ENCODE measurements around the gene KRTAP12-4. TPM values are rescaled to one million over a fixed set of nuclear protein-coding genes. Genes with fewer than 3 reads are reported as not detected.

KRTAP12-4 gene
- total RNA-seq, 1 donor from 2014 or later = not detected

DNA sequence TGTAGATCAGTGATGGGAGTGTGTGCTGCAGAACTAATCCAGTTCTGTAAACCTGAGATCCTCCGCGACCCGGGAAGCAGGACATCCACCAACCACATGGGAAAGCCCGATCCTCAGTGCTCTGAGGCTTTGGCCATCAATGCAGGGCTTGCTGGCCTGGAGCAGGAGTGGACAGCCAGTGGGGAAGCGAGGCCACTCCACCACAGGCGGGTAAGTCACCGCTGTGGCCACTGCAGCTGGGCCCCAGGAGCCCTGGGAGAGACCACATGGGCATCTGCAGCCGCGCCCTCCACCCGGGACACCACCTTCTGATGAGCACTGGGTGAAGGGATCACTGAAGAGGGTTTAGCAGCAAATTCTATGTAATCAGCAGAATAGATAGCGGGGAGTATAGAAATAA lies 26.7 kb upstream of the KRTAP12-4 start:
- no peaks in the 10 kb centered on the region for H4K20me1 ChIP-seq (ENCODE audit: insufficient read depth, low read length)
- H3K4me3 ChIP-seq (ENCODE audit: insufficient read depth, low read depth, low read length) = no peak overlapping the region
- Mint-ChIP-seq H3K9me3 (ENCODE audit: unreplicated experiment) (peaks cover 6% of the 10 kb centered on the region), H3K4me1 (ENCODE audit: low read depth, unreplicated experiment) (no peaks in the 10 kb centered on the region), H3K4me3 (ENCODE audit: unreplicated experiment) (no peak overlapping the region), H3K27me3 (ENCODE audit: low read depth, unreplicated experiment) (peaks cover 66% of the 10 kb centered on the region), H3K36me3 (ENCODE audit: low read depth, unreplicated experiment) (peaks cover 8% of the 10 kb centered on the region), H3K27ac (ENCODE audit: unreplicated experiment) (no peak overlapping the region)
- no peak overlapping the region for H3K27ac ChIP-seq (ENCODE audit: low read depth, low read length)
- H3K9ac ChIP-seq (ENCODE audit: low read length) = no peak overlapping the region
- no peaks in the 10 kb centered on the region for H3K4me1 ChIP-seq (ENCODE audit: insufficient read depth, low read length)
- no peaks in the 10 kb centered on the region for H3K36me3 ChIP-seq (ENCODE audit: insufficient read depth, low read length)
- peaks cover 3% of the 10 kb centered on the region for H3K27me3 ChIP-seq (ENCODE audit: insufficient read depth, low read length)
- no peaks in the 10 kb centered on the region for H3K9me3 ChIP-seq (ENCODE audit: insufficient read depth, low read depth, low read length)
- no peak for DNase-seq (ENCODE audit: low read depth)
- H3K79me2 ChIP-seq (ENCODE audit: insufficient read depth, low read length) = no peaks in the 10 kb centered on the region
- H2AFZ ChIP-seq (ENCODE audit: low read depth, low read length) = no peak overlapping the region
- no peak for TF ChIP-seq CTCF (IDR thresholded peaks at IDR 0.05; ENCODE audit: insufficient read depth, low read depth, low read length)
- no peak for TF ChIP-seq EZH2 (IDR thresholded peaks at IDR 0.05; ENCODE audit: insufficient read depth, low read length)
- no peak overlapping the region for H3K4me2 ChIP-seq (ENCODE audit: low read length)
- no peak for FAIRE-seq

- H2AFZ ChIP-seq (ENCODE audit: low read depth, low read length) = no peak overlapping the region
- Mint-ChIP-seq H3K36me3 (ENCODE audit: low read depth, unreplicated experiment) (no peaks in the 10 kb centered on the region), H3K4me3 (ENCODE audit: unreplicated experiment) (no peak overlapping the region), H3K27ac (ENCODE audit: unreplicated experiment) (no peak overlapping the region), H3K27me3 (ENCODE audit: low read depth, unreplicated experiment) (peaks cover 55% of the 10 kb centered on the region), H3K4me1 (ENCODE audit: low read depth, unreplicated experiment) (no peaks in the 10 kb centered on the region), H3K9me3 (ENCODE audit: unreplicated experiment) (peaks cover 18% of the 10 kb centered on the region)
- H3K27me3 ChIP-seq (ENCODE audit: insufficient read depth, low read length) = peaks cover 3% of the 10 kb centered on the region
- no peaks in the 10 kb centered on the region for H3K4me1 ChIP-seq (ENCODE audit: insufficient read depth, low read length)
- H3K4me2 ChIP-seq (ENCODE audit: low read length) = no peak overlapping the region
- no peak overlapping the region for H3K9ac ChIP-seq (ENCODE audit: low read length)
- H3K27ac ChIP-seq (ENCODE audit: low read depth, low read length) = no peak overlapping the region
- no peaks in the 10 kb centered on the region for H4K20me1 ChIP-seq (ENCODE audit: insufficient read depth, low read length)
- no peak for TF ChIP-seq CTCF (IDR thresholded peaks at IDR 0.05; ENCODE audit: insufficient read depth, low read depth, low read length)
- no peak for TF ChIP-seq EZH2 (IDR thresholded peaks at IDR 0.05; ENCODE audit: insufficient read depth, low read length)
- no peaks in the 10 kb centered on the region for H3K9me3 ChIP-seq (ENCODE audit: insufficient read depth, low read depth, low read length)
- no peak for DNase-seq (ENCODE audit: low read depth)
- FAIRE-seq = no peak
- no peaks in the 10 kb centered on the region for H3K79me2 ChIP-seq (ENCODE audit: insufficient read depth, low read length)
- no peaks in the 10 kb centered on the region for H3K36me3 ChIP-seq (ENCODE audit: insufficient read depth, low read length)
- no peak overlapping the region for H3K4me3 ChIP-seq (ENCODE audit: insufficient read depth, low read depth, low read length)
Observed at GRCh38 chr21:44677881-44678280, 23.4 kb upstream of the KRTAP12-4 start.

DNA sequence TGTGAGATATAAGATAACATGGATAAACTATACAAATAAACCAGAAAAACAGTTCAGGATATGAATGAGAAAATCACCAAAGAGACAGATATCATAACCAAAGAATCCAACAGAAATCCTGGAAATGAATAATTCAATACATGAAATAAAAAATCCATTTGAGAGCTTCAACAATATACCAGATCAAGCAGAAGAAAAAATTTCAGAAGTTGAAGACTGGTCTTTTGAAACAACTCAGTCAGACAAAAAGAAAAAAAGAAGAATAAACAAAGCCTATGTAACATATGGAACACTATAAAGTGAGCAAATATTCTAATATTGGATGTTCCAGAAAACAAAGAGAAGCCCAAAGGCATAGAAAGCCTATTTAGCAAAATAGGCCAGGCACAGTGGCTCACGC lies 17.5 kb upstream of the KRTAP12-4 start:
- DNase-seq (ENCODE audit: low read depth) (no peak), FAIRE-seq (no peak)
- H3K9me3 ChIP-seq (ENCODE audit: insufficient read depth, low read depth, low read length) = peaks cover 4% of the 10 kb centered on the region
- Mint-ChIP-seq H3K27ac (ENCODE audit: unreplicated experiment) (no peak overlapping the region), H3K9me3 (ENCODE audit: unreplicated experiment) (peaks cover 45% of the 10 kb centered on the region), H3K36me3 (ENCODE audit: low read depth, unreplicated experiment) (no peaks in the 10 kb centered on the region), H3K4me1 (ENCODE audit: low read depth, unreplicated experiment) (no peaks in the 10 kb centered on the region), H3K4me3 (ENCODE audit: unreplicated experiment) (no peak overlapping the region), H3K27me3 (ENCODE audit: low read depth, unreplicated experiment) (peaks cover 19% of the 10 kb centered on the region)
- H3K79me2 ChIP-seq (ENCODE audit: insufficient read depth, low read length) = no peaks in the 10 kb centered on the region
- no peak overlapping the region for H3K27ac ChIP-seq (ENCODE audit: low read depth, low read length)
- H3K4me1 ChIP-seq (ENCODE audit: insufficient read depth, low read length) = no peaks in the 10 kb centered on the region
- H3K4me2 ChIP-seq (ENCODE audit: low read length) = no peak overlapping the region
- no peak for TF ChIP-seq CTCF (IDR thresholded peaks at IDR 0.05; ENCODE audit: insufficient read depth, low read depth, low read length)
- TF ChIP-seq EZH2 (IDR thresholded peaks at IDR 0.05; ENCODE audit: insufficient read depth, low read length) = no peak
- H3K27me3 ChIP-seq (ENCODE audit: insufficient read depth, low read length) = peaks cover 1% of the 10 kb centered on the region
- no peak overlapping the region for H2AFZ ChIP-seq (ENCODE audit: low read depth, low read length)
- no peaks in the 10 kb centered on the region for H4K20me1 ChIP-seq (ENCODE audit: insufficient read depth, low read length)
- no peak overlapping the region for H3K9ac ChIP-seq (ENCODE audit: low read length)
- H3K4me3 ChIP-seq (ENCODE audit: insufficient read depth, low read depth, low read length) = no peak overlapping the region
- H3K36me3 ChIP-seq (ENCODE audit: insufficient read depth, low read length) = no peaks in the 10 kb centered on the region
